HG03442 (cell line): Measurements from ENCODE around the gene CYS1.
"Not testable (repeated sequence)": the region's sequence is repeated elsewhere in the genome, so short reads cannot be mapped to it uniquely, and the experiment has no call there.

Source experiments
- ATAC-seq: cut with Tn5 transposase; IDR thresholded peaks from one replicate; pipeline ENCODE4 v1.9.1; 2021; ENCODE audit warnings: mild to moderate bottlenecking, moderate library complexity; ENCODE audit not compliant: unreplicated experiment

Gene CYS1

GRCh38 chr2:10094271-10094814 lies 14.1 kb upstream of the CYS1 start:
- ATAC-seq = no peak

- ATAC-seq = not testable (repeated sequence)
Measured at GRCh38 chr2:10091889-10092244, 11.7 kb upstream of the CYS1 start.

- no peak for ATAC-seq
Measured at GRCh38 chr2:10091182-10091888, 11.1 kb upstream of the CYS1 start.

GRCh38 chr2:10089565-10090190 lies 9.5 kb upstream of the CYS1 start:
- no peak for ATAC-seq

GRCh38 chr2:10087360-10087759 lies 7.1 kb upstream of the CYS1 start:
- no peak for ATAC-seq

- ATAC-seq = no peak
Measured at GRCh38 chr2:10086950-10087349, 6.7 kb upstream of the CYS1 start.

- ATAC-seq = no peak
Measured at GRCh38 chr2:10085668-10086059, 5.5 kb upstream of the CYS1 start.

GRCh38 chr2:10085043-10085667 lies 4.9 kb upstream of the CYS1 start:
- ATAC-seq = no peak

- ATAC-seq = no peak
Measured at GRCh38 chr2:10084223-10084865, 4.1 kb upstream of the CYS1 start.

GRCh38 chr2:10083692-10084211 lies 3.5 kb upstream of the CYS1 start:
- ATAC-seq = no peak

- ATAC-seq = no peak
Measured at GRCh38 chr2:10083046-10083445, 2.8 kb upstream of the CYS1 start.

GRCh38 chr2:10080536-10081304 lies 509 bp upstream of the CYS1 start:
- ATAC-seq = no peak

GRCh38 chr2:10079266-10079869 lies 843 bp downstream of the CYS1 start:
- ATAC-seq = peak; percentile 22

- ATAC-seq = no peak
Measured at GRCh38 chr2:10078704-10079265, 1.4 kb downstream of the CYS1 start.

- no peak for ATAC-seq
Measured at GRCh38 chr2:10078001-10078400, 2.2 kb downstream of the CYS1 start.

GRCh38 chr2:10076988-10077527 lies 3.2 kb downstream of the CYS1 start:
- ATAC-seq = no peak

- no peak for ATAC-seq
Measured at GRCh38 chr2:10076511-10076910, 3.7 kb downstream of the CYS1 start.

- ATAC-seq = no peak
Measured at GRCh38 chr2:10075571-10076209, 4.5 kb downstream of the CYS1 start.

GRCh38 chr2:10075101-10075500 lies 5.1 kb downstream of the CYS1 start:
- ATAC-seq = no peak
